GM04504 (cell line): ENCODE data around the gene AP5S1.

Experiments
- DNase-seq: peaks from one replicate; pipeline ENCODE4 v3.0.0-alpha.2; 2012; ENCODE audit warnings: low read depth

The AP5S1 gene

DNA sequence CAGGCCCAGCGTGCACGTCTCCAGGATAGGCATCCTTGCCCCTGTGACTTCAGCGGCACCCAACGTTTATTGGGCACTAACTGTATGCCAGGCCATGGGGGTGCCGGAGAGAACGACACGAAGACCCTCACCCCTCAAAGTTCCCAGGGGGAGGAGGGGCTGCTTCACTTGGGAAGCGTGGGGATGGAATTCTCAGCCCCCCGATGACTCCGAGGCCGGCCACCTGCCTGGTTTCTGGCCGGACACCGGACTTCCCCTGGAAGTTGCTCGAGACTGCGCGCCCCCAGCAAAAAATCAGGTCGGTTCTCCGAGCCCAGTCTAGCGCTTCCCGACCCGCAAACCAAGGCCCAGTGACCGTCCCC lies 26.0 kb downstream of the AP5S1 start:
- no peak for DNase-seq

DNA sequence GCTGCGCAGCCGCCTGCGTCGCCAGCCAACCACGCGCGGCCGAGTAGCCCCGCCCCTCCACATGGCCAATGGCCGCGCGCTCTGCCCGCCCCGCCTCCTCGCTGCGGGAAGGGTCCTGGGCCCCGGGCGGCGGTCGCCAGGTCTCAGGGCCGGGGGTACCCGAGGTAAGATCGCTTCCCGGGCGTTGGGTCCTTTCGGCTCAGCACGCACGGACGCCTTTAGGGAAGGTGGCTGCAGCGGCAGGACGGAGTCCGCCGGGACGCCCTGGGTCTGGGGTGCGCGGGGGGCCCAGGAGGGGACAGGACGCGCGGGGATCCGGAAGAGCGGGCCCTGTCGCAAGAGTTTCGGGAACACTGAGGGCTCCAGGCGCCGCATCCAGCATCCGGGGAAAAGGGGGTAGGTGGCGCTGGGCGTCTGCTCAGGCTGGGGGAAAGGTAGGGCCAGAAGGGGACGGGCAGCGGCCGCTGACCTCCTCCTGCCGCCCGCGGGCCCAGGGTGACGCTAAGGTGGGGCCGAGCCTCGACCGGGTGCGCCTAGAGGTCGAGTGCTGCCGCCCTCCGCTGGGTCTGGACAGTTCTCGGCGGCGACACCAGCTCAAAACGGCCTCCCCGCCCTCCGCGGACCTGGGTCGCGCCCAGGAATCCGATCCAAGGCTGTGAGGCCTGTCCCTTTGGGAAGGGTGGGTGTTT lies 26.5 kb downstream of the AP5S1 start, which contains the start of gene MAVS:
TSS of gene MAVS (plus strand) at position 95 of the 689 bp plus-strand sequence. CDS start 7,791 bp downstream, outside the sequence.
- DNase-seq, result peak; percentile 52

DNA sequence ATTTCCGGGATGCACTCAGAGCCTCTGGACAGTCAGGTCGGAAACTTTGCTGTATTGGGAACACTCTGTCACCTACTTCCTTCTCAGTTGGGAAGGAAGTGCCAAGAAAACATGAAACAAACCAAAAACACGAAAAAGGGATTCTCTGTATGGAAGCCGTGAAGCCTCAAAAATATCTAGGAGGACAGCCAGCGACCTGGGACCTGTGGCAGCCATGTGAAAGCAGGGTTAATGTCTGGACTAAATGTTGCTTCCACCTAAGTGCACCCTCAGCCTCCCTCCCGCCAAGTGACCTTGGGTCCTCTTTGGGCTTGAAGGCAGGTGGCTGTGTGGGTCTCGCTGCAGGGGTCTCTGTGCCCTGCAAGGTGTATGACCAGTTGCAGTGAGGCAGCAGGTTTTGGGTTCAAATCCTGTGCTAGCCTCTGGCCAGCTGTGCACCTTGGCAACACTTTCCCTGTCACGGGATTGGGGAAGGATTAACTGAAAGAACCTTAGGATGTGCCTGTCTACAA lies 27.1 kb downstream of the AP5S1 start:
- no peak for DNase-seq

DNA sequence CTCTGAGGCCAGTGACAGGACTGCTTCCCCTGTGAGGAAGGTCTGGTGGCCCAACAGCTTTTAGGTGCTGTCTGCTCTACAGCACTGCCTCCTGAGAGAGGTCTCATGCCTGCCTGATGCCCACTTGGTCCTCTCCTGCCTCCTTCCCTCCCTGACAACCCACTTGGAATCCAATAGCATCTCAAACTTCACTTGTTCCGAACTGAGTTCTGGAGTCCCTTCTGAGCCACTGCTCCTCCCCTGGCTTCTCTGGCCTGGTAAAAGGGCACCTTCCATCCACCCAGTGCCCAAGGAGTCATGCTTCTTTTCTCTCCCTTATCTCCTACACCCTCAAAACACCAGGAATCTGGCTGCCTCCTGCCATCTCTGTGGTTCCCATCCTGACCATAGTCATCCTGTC lies 28.2 kb downstream of the AP5S1 start:
- no peak for DNase-seq

DNA sequence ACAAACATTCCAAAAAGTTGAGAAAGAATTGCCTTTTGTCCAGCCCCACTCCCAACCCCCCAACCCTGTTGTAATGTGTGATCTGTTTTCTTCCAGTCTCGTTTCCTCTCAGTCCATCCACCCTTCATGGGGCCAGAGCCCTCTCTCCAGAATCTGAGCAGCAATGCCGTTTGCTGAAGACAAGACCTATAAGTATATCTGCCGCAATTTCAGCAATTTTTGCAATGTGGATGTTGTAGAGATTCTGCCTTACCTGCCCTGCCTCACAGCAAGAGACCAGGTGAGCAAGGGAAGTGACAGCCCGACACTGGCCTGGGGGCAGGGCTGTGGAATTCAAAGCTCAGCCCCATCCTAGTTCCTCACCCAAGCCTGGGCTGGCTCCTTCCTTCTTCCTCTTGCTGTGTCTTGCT lies 34.1 kb downstream of the AP5S1 start:
- no peak for DNase-seq

DNA sequence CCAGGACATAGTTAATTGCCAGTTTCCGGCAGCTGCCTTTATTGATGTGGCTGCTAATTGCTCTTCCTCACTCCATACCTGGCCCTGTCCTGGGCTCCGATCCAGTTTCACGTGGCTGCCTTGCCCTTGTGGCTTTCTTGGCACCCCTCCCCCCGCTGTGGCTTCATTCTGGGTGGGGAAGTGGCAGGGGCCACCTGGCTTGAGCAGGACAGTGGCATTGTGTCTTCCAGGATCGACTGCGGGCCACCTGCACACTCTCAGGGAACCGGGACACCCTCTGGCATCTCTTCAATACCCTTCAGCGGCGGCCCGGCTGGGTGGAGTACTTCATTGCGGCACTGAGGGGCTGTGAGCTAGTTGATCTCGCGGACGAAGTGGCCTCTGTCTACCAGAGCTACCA lies 37.1 kb downstream of the AP5S1 start:
- DNase-seq, result no peak

DNA sequence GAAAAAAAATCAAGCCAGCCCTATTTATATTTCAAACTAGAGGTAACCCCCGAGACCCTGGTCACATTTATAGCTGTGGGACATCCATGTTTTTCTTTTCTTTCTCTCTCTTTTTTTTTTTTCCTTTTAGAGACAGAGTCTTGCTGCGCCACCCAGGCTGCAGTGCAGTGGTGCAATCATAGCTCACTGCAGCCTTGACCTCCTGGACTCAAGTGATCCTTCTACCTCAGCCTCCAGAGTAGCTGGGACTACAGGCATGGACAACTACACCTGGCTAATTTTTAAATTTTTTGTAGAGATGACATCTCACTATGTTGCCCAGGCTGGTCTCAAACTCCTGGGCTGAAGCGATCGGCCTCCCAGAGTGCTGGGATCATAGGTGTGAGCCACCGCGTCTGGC lies 38.3 kb downstream of the AP5S1 start:
- DNase-seq, result no peak

DNA sequence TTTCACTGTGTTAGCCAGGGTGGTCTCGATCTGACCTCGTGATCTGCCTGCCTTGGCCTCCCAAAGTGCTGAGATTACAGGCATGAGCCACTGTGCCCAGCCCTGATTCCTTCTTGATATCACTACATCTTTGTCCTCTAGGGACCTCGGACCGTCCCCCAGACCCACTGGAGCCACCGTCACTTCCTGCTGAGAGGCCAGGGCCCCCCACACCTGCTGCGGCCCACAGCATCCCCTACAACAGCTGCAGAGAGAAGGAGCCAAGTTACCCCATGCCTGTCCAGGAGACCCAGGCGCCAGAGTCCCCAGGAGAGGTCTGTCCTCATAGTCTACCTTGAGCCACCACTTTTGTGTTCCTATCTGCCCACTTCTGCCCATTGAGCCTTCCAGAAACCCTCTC lies 40.8 kb downstream of the AP5S1 start:
- no peak for DNase-seq

DNA sequence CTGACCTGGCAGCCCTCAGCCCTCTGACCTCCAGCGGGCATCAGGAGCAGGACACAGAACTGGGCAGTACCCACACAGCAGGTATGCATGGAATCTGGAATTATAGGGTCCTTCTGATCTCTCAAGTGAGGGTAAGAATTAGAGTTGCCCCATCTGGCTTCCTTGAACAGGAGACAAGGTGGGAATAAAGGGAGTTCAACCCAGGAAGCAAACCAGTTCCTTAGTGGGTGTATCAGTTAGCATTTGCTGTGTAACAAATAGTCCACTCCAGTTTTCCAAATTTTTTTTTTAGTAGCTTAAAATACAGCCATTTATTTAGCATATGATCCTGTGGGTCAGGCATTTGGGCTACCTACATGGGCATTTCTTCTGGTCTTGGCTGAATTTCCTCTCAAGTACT lies 42.0 kb downstream of the AP5S1 start:
- DNase-seq, result no peak

DNA sequence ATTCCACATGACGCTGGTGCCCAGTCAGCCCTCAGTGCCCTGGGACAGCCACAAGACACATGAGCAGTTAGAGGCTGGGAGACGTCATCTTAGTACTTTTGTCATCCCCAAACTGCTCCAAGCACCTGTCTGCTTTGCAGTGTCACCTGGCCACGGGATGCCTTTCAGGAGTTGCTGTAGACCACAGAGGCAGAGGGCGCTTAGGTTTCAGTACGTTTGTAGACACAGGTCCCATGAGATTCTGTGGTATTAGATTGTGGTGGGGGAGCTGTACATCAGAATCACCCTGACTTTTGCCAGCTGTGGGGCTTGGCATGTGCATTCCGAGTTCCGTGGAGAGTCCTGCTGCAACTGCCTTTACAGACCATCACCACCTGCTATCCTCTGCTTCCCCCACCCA lies 43.0 kb downstream of the AP5S1 start:
- no peak for DNase-seq

DNA sequence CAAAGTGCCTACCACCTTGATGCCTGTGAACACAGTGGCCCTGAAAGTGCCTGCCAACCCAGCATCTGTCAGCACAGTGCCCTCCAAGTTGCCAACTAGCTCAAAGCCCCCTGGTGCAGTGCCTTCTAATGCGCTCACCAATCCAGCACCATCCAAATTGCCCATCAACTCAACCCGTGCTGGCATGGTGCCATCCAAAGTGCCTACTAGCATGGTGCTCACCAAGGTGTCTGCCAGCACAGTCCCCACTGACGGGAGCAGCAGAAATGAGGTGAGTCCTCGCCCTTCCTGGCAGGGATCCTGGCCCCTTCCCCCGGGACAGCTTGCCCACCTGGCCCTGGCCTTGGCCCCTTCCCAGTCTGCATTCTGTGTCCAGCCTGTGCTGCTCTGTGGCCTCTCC lies 44.2 kb downstream of the AP5S1 start:
- no peak for DNase-seq

DNA sequence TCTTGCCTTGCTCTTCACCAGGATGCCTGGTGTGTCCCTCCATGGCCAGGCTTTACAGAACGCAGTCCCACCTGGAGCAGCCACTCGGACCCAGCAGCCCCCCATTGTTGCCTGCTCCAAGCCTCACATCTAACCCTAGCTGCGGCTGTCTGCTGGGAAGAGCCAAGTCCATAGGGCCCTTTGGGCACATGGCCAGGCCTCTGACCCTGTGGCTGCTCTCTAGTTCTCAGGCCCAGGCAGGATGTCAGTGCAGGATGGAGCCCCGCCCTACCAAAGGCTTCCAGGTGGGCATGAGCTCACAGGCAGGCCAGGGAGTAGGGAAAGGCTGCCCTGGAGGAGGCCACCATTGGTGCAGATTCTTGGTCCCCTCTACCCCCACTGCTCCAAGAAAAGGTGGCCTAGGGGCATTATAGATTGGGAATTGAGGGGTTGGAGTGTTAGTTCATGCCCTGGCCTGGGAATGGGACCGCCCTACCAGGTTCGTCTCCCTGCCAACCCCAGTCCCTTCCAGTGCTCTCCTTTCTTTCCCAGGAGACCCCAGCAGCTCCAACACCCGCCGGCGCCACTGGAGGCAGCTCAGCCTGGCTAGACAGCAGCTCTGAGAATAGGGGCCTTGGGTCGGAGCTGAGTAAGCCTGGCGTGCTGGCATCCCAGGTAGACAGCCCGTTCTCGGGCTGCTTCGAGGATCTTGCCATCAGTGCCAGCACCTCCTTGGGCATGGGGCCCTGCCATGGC lies 45.0 kb downstream of the AP5S1 start:
- DNase-seq, result no peak

DNA sequence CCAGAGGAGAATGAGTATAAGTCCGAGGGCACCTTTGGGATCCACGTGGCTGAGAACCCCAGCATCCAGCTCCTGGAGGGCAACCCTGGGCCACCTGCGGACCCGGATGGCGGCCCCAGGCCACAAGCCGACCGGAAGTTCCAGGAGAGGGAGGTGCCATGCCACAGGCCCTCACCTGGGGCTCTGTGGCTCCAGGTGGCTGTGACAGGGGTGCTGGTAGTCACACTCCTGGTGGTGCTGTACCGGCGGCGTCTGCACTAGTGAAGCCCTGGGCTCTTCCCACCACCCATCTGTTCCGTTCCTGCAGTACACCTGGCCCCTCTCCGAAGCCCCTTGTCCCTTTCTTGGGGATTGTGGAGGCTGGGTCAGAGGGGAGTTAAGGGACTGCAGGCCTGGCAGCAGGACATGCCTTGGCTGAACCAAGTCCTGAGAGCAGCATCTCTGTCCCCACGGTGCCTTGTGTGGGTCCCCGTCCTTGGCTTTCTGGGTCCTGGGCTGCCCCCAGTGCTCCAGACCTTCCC lies 45.6 kb downstream of the AP5S1 start:
- no peak for DNase-seq

DNA sequence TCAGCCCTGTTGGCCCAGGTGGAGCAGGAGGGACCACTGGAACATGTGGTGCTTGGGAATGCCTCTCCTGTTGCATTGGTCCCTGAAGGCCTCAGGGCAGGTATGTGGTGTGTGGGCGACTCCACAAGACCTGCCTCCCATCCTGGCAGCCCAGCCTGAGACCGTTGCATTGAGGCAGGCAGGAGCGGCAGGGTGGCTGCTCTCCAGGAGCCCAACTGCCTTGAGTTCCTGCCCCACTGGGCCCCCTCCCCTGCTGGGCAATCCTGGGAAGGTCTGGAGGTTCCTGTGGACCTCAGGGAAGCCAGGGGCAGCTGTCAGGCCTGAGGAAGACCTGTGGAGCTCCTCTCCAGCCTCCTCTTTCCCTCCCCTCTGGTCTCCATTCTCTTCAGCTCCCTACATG lies 46.1 kb downstream of the AP5S1 start:
- DNase-seq, result no peak

DNA sequence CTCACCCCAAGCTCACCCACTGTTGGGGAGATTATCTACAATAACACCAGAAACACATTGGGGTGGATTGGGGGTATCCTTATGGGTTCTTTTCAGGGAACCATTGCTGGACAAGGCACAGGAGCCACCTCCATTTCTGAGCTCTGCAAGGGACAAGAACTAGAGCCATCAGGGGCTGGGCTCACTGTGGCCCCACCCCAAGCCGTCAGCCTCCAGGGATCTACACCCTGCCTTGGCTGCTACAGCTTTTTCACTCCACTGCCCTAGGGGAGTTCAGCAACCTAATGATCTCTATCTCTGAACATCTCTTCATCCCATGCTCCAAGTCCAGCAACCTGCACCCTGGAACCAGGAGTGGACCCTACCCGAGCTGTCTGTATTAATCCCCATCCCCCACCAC lies 47.5 kb downstream of the AP5S1 start:
- DNase-seq, result no peak

DNA sequence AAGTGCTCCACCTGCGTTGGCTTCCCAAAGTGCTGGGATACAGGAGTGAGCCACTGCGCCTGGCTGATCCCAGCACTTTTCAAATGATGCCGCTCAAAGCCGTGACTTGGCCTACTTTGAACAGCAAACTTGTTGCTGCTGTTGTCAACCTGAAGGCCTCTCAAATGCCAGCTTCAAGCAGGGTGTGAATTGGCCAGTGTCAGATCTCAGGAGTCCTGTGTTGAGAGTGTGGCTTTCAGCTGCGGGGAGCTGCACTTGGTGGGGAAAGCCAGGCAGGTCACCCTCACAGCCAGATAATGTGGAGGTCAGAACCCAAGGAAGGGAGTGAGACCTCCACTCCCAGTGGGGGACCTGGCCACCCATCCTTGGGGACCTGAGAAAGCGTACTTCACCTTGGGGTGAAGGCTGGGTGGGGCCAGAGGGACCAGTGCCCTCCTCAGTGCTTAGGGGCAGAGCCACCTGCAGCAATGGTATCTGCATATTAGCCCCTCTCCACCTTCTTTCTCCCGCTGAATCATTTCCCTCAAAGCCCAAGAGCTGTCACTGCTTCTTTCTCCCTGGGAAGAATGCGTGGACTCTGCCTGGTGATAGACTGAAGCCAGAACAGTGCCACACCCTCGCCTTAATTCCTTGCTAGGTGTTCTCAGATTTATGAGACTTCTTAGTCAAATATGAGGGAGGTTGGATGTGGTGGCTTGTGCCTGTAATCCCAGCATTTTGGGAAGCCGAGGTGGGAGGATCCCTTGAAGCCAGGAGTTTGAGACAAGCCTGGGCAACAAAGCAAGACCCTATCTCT lies 49.7 kb downstream of the AP5S1 start:
- no peak for DNase-seq

DNA sequence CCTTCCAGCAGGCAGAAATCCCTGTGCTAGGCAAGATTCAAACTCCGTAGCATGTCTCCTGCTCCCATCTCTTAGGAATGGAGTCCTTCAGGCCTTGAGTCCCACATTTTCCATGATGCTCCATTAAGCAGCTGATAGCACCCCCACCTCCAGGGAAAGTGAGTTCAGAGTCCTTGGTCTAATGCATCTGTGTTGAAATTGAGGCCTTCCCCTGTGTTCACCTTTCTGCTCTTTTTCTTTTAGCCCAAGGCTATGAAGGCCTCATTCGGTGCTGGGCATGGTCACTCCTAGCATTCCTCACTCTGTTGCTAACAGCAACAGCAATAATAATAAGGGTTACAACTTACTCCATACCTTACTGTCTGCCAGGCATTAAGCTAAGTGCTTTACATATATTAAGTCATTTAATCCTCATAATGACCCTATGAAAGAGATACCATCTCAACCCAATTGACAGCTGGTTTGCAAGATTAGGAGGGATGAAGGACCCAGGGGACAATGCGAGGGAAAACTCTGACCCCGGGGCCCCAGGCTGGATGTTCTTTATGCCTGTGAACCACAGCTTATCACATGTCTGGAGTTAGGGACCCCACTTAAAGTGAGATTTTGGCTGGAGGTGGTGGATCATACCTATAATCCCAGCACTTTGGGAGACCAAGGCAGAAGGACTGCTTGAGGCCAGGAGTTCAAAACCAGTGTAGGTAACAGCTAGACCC lies 51.4 kb downstream of the AP5S1 start:
- no peak for DNase-seq

DNA sequence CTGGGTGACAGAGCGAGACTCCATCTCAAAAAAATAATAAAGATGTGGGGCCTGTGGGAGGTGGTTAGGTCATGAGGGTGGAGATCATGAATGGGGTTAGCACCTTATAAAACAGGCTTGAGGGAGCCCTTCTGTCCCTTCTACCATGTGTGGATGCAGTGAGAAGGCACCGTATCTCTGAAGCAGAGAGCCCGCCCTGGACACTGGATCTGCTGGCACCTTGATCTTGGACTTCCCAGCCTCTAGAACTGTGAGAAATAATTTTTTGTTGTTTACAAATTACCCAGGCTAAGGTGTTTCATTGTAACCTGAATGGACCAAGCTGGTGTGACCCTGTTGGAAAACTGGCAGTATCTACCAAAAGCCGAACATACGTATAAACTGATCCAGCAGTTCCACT lies 53.2 kb downstream of the AP5S1 start:
- DNase-seq, result no peak

DNA sequence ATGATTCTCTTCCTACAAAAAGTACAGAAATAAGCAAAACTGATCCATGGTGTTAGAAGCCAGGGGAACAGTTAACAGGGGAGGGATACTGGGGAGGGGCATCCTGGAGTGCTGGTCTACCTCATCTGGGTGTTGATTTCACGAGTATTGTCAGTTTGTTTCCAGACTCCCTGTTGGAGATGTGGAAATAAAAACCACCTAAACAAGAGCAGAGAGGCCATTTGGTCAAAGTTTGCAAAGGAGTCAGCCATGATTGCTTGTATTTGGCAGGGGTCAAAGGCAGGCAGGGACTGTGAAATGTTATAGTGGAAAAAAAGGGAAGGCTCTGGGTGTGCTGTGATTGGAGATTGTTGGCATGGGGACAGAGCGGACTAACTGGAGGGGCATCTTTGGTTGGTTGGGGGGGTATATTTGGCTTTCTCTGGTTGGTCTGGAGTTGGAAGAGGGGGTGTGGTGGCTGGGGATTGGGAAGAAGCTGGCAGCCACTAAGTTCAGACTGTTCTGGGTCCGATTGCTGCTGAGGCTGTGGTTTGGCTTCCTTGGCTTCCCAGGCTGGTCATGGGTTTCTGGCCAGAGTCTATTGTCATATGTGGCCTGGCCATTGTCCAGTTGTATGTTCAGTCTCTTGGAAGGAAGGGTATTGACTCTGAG lies 54.0 kb downstream of the AP5S1 start:
- no peak for DNase-seq

DNA sequence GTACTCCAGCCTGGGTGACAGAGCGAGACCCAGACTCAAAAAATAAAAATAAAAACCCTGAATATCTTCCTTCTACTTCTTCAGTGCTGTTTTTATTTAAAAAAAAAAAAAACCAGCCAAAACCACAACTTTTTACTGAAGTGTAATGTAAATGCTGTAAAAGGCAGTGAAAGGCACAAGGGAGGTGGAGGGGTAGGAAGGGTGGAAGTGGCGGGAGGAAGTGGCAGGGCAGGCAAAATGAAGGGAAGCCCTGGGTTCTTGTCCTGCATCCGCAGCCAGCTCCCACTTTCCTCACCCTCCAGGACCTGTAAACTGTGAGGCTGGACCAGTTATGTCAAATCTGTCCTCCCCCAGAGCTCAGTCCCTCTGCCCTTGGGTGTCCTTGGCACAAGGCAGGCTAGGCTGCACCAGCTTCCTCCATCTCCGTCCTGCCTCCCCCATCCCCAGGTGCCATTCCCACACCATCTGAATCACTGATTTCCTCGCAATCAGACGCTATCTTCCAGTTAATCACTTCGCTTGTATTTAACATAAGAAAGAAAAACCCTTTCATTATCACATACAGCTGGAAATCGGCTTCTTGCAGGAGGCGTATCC lies 55.1 kb downstream of the AP5S1 start:
- no peak for DNase-seq

DNA sequence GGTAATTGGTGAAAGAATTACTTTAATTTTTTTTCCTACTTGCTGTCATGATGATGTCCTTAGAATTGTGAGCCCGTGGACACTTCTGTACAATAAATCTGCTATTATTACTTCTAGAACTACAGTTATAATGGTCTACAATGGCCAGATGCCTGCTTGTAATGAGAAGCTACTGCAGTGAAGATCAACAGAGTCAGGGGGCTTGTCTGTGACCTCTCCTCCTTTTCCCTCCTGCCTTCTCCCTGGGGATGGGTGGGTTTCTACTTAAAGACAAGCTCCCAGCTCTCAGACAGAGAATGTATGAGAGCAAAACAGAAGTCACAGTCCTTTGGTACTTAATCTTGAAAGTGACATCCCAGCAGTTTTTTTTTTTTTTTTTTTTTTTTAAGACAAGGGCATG lies 55.7 kb downstream of the AP5S1 start:
- DNase-seq, result no peak
